NCI-H2107 treated with DMSO at 0.1 percent for 48 hours (cell line): ENCODE results near the gene DGKH.
"Not testable (repeated sequence)": the region's sequence is repeated elsewhere in the genome, so short reads cannot be mapped to it uniquely, and the experiment has no call there.

Experiments
- DNase-seq: peaks from one replicate; lab custom pipeline; 2025; ENCODE audit not compliant: unreplicated experiment; lab: John Stamatoyannopoulos, UW

The DGKH gene

GRCh38 chr13:42219876-42220275 is 171.4 kb downstream of the DGKH start:
- DNase-seq, result no peak

DNA sequence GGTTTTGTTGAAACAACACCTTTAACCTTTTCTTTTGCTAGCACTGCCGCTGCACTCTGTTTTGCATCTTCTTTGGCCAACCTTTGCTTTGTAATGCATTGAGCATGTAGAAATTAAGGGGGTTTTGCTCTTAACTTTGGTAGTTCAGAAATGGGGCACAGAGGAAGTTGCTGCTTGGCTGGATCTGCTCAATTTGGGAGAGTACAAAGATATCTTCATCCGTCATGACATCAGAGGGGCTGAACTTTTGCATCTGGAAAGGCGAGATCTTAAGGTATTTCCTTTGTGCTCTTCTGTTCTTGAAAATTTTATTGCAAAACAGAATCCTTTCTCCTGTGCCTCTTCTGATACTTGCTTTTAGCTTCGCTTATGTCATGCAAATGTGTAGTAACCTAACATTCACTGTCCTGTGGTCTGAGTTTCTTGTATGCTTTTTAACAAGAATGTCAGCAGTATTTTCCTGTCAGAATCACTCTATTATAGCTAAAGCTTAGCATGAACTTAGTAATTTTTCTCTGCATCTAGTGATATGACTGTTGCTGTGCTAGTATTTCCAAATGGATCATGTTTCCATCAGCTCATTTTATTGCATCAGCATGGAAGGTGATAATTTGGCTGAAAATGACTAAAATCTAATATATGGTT is 172.8 kb downstream of the DGKH start:
- DNase-seq, result no peak

- no peak for DNase-seq
These were observed 175.2 kb downstream of the DGKH start for GRCh38 chr13:42223681-42224080.

- DNase-seq, result no peak
These were observed 176.6 kb downstream of the DGKH start for GRCh38 chr13:42225051-42225450.

GRCh38 chr13:42226759-42227158 is 178.3 kb downstream of the DGKH start:
- not testable (repeated sequence) for DNase-seq

- DNase-seq, result no peak
These were observed 180.1 kb downstream of the DGKH start for GRCh38 chr13:42228527-42228926.

DNA sequence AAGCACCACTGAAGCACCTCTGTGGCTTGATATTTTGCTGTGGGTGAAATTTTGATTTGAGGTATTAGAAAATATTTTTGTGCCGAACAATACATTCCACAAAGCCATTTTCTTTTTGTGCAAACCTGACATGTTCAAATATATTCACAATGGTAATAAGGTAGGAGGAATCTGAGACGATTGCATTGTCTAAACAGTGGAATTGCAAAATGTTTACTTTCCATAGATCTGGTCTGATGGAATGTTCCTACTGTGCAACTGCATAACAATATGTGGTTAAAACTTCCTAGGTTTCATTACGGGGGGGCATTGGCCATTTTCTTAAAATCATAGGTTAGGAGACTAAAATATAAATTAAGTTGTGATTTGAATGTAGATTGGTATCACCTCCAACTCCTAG is 180.8 kb downstream of the DGKH start:
- no peak for DNase-seq

GRCh38 chr13:42232671-42233070 is 184.2 kb downstream of the DGKH start:
- no peak for DNase-seq

DNA sequence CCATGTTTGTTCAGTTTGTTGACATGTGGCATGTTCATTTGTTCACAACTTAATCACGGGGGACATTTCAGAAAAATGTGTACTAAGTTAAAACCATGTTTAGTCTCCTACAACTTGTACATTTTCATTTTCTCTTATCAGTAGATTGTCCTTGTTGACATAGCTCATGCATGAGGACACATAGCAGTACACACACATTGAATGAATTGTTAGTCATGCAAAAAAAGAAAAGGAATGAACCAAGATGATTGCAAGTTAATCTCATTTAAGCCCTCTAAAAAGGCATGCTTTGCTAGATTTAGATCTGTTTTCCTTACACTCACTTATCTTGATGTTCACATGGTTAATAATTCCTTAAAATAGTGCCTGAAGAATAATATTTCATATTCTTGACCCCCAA is 185.3 kb downstream of the DGKH start:
- no peak for DNase-seq

- DNase-seq, result no peak
These were observed 190.7 kb downstream of the DGKH start for GRCh38 chr13:42239161-42239560.

GRCh38 chr13:42239644-42240043 is 191.2 kb downstream of the DGKH start:
- DNase-seq, result no peak

DNA sequence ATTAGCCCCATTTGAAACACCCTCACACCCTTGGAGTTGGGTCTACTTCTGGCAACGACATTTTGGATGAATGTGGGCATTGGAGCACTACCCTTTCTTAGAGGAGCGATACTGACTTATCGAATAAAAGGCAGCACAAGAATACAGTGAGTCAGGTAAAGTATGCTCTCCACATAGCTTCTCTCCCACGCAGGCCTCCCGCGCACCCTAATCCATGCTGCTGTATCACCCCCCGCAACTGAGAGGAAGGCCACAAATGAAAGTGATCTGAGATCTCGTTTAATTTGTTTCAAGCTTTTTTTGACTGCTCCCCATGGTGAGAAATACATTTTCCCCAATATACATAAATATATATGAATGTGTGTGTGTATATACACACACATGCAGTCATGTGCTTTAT is 198.1 kb downstream of the DGKH start:
- no peak for DNase-seq

- DNase-seq, result no peak
These were observed 199.4 kb downstream of the DGKH start for GRCh38 chr13:42247883-42248282.

GRCh38 chr13:42255886-42256285 is 207.4 kb downstream of the DGKH start:
- no peak for DNase-seq

DNA sequence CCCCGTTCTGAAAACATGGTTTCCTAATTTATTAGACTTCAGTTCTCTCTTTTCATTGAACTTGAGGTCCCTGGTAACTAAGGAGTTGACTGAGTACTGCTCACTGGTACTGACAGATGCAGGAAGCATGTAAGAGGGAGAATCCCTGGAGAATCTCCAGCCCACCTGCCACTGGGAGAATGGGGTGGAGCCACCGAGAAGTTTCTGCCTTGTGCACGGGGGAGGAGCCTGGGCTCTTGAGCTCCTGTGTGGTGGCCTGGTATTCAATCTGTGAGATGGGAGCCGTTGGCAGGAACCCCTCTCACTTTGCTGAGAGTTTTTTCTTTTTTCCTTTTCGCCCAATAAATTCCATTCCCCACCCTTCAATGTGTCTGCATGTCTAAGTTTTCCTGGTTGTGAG is 210.3 kb downstream of the DGKH start:
- no peak for DNase-seq

DNA sequence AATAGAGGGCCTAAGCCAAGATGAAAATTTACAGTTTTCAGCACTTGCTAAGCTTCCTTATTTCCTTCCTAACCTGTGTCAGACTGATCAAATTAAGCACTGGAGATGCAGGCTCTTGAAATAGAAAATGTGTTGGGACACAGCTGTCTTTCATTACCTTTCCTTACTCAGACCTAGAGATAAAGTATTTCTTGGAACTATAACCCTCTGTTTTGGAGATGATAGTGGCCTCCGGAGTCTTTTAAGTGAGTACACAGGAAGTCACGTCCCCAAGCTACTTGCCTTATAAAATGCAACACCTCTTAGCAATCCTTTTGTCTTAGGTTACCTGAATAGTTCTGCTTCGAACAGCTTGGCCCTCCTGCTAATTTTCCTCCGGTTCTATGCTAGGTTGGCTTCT is 211.1 kb downstream of the DGKH start:
- DNase-seq, result no peak

- no peak for DNase-seq
These were observed 212.6 kb downstream of the DGKH start for GRCh38 chr13:42260903-42261654.

DNA sequence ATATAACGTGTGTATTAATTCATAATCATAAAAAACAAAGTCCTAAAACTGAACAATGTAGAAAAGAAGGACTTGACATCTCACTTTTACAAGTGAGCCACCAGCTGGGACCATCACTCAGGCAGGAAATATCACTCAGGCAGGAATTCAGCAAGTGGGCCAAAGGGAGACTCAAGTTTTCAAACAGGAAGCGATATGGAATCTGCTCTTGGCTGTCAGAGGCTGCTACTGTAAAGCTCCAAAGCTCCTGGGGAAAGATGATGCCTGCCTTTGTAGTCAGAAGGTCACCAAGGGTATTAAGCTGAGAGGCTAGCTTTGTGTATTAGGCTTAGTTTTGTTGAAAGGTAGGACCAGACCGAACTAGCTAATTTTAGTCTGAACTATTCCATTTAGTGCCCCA is 218.0 kb downstream of the DGKH start:
- no peak for DNase-seq

GRCh38 chr13:42270160-42270856 is 221.9 kb downstream of the DGKH start:
- no peak for DNase-seq

DNA sequence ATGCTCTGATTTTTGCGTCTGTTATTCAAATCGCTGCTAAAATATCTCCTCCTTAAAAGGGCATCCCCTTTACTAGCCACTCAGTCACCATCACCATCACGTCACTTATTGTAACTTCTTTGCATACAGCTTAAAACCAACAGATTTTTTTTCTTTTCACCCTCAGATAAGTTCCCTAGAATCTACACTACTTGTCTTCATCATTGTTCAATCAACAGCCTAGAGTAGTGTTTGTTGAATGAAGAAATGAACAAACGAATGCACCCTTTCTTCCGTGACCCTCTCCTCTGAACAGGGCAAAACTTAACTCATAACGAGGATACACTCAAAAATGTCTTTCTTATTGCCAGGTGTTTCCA is 222.4 kb downstream of the DGKH start:
- DNase-seq, result no peak

GRCh38 chr13:42271337-42272114 is 223.1 kb downstream of the DGKH start:
- peak; percentile 88 for DNase-seq
